Gastroesophageal sphincter (tissue), 4 donors: ENCODE results near the gene KRTAP10-6. TPM values are rescaled to one million over a fixed set of nuclear protein-coding genes. Genes with fewer than 3 reads are reported as not detected.

ENCODE experiments used
- ATAC-seq: fragments of 150-250 bp; one replicate; pipeline ENCODE4 v1.9.1; 2016; ENCODE audit warnings: mild to moderate bottlenecking, moderate library complexity
- H3K27ac ChIP-seq, 4 donors: fragments of 200-600 bp; sonication (generic) in 3 of 4; 1 replicate in 3 of 4; 2 replicates in 1 of 4; pipeline ENCODE4 v1.5.1; 2016 to 2019
- H3K27me3 ChIP-seq: fragments of 200-600 bp; sonication (generic); one replicate; pipeline ENCODE4 v1.5.1; 2019
- H3K36me3 ChIP-seq, 2 donors: fragments of 200-600 bp; sonication (generic); one replicate each; pipeline ENCODE4 v1.5.1; 2019; ENCODE audit warnings: control low read depth in 1 of 2
- H3K4me1 ChIP-seq, 3 donors: fragments of 200-600 bp; sonication (generic); 1 replicate in 2 of 3; 2 replicates in 1 of 3; pipeline ENCODE4 v1.5.1; 2016 to 2019; ENCODE audit warnings: control low read depth in 2 of 3
- H3K4me3 ChIP-seq, 2 donors: fragments of 200-600 bp; sonication (generic); one replicate each; pipeline ENCODE4 v1.5.1; 2019; ENCODE audit warnings: mild to moderate bottlenecking in 1 of 2, moderate library complexity in 1 of 2
- H3K9me3 ChIP-seq, 3 donors: fragments of 200-600 bp; sonication (generic); one replicate each; pipeline ENCODE4 v1.5.1; 2017 to 2019; ENCODE audit warnings: control low read depth in 2 of 3
- EP300 ChIP-seq: sonication (generic); formaldehyde crosslinking; IDR thresholded peaks from one replicate; pipeline ENCODE4 v1.6.1; 2017; ENCODE audit warnings: antibody characterized with exemption, mild to moderate bottlenecking
- POLR2A ChIP-seq, 2 donors: fragments of 450-650 bp; IDR thresholded peaks; one replicate each; pipeline ENCODE4 v1.6.1; 2017; ENCODE audit warnings: antibody characterized with exemption in 2 of 2, mild to moderate bottlenecking in 2 of 2, moderate library complexity in 1 of 2
- POLR2AphosphoS5 ChIP-seq: sonication (generic); formaldehyde crosslinking; IDR thresholded peaks from one replicate; pipeline ENCODE4 v1.6.1; 2017; ENCODE audit warnings: antibody characterized with exemption
- WGBS, 2 donors: methylation state at CpG; one replicate each; pipeline ENCODE4 v1.1.5; 2018; ENCODE audit warnings: low coverage in 1 of 2; 5-methylcytosine and 5-hydroxymethylcytosine counted together
- total RNA-seq, 4 donors: library from RNA; depleted of rRNA; stranded (reverse); fragments of >200 nt; gene quantifications; one replicate each; pipeline ENCODE4 v1.1.0, GENCODE V29; 2016
- TF ChIP-seq, protein P1 (sequence below), 4 experiments: fragments of 200-600 bp in 2 of 4; fragments of 450-650 bp in 2 of 4; sonication (generic) in 1 of 4; IDR thresholded peaks; one replicate each; pipeline ENCODE4 v1.5.1; 2017 to 2019; ENCODE audit warnings: antibody characterized with exemption in 4 of 4, mild to moderate bottlenecking in 2 of 4, moderate library complexity in 2 of 4

The KRTAP10-6 gene
- total RNA-seq, 4 donors from 2014 or later, result not detected

- no peak overlapping the region for H3K4me3 ChIP-seq
- peaks cover 62% of the 10 kb centered on the region for H3K27me3 ChIP-seq
- H3K27ac ChIP-seq, result no peak overlapping the region
- ATAC-seq, result no peak
- 84 to 92% methylated on average over 2 to 11 of the region's 24 CpGs for WGBS, 2 donors
- H3K9me3 ChIP-seq, result peaks cover 0 to 10% (median 0%) of the 10 kb centered on the region in 3 donors
- no peaks in the 10 kb centered on the region for H3K36me3 ChIP-seq
- TF ChIP-seq, protein P1, sequence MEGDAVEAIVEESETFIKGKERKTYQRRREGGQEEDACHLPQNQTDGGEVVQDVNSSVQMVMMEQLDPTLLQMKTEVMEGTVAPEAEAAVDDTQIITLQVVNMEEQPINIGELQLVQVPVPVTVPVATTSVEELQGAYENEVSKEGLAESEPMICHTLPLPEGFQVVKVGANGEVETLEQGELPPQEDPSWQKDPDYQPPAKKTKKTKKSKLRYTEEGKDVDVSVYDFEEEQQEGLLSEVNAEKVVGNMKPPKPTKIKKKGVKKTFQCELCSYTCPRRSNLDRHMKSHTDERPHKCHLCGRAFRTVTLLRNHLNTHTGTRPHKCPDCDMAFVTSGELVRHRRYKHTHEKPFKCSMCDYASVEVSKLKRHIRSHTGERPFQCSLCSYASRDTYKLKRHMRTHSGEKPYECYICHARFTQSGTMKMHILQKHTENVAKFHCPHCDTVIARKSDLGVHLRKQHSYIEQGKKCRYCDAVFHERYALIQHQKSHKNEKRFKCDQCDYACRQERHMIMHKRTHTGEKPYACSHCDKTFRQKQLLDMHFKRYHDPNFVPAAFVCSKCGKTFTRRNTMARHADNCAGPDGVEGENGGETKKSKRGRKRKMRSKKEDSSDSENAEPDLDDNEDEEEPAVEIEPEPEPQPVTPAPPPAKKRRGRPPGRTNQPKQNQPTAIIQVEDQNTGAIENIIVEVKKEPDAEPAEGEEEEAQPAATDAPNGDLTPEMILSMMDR (IDR thresholded peaks at IDR 0.05), result no peak
- TF ChIP-seq POLR2A (IDR thresholded peaks at IDR 0.05) (no peak), POLR2AphosphoS5 (no peak), EP300 (no peak)
- no peaks in the 10 kb centered on the region for H3K4me1 ChIP-seq
These were observed 2.6 kb downstream of the KRTAP10-6 start for GRCh38 chr21:44589586-44590305.

DNA sequence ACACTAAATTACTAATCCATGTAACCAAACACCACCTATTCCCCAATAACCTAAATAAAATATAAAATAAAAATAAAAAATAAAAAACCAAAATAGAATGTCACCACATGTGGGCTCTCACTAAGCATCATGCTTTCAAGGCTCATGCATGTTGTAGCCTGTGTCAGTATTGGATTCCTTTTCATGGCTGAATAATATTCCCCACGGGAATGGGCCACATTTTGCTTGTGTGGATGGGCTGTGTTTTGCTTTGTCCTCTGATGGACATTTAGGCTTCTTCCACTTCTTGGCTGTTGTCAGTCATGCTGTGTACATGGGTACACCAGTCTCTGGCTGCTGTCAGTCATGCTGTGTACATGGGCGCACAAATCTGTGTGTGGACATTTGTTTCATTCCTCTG is 3.2 kb downstream of the KRTAP10-6 start:
- Histone ChIP-seq H3K4me1 (no peaks in the 10 kb centered on the region), H3K4me3 (no peak overlapping the region), H3K9me3 (peaks cover 0 to 10% (median 0%) of the 10 kb centered on the region in 3 donors), H3K27me3 (peaks cover 62% of the 10 kb centered on the region), H3K36me3 (no peaks in the 10 kb centered on the region), H3K27ac (no peak overlapping the region)
- TF ChIP-seq POLR2A (IDR thresholded peaks at IDR 0.05), result no peak
- TF ChIP-seq, protein P1 (IDR thresholded peaks at IDR 0.05), result no peak
- no peak for TF ChIP-seq POLR2AphosphoS5
- TF ChIP-seq EP300, result no peak
- ATAC-seq, result no peak
- WGBS, 2 donors, result 95 to 100% methylated on average over 1 to 2 of the region's 2 CpGs

- no peak overlapping the region for H3K27ac ChIP-seq
- H3K9me3 ChIP-seq, result peaks cover 0 to 27% (median 0%) of the 10 kb centered on the region in 3 donors
- ATAC-seq, result no peak
- peaks cover 0 to 4% (median 0%) of the 10 kb centered on the region in 3 donors for H3K4me1 ChIP-seq
- no peak overlapping the region for H3K4me3 ChIP-seq
- no peaks in the 10 kb centered on the region for H3K36me3 ChIP-seq
- H3K27me3 ChIP-seq, result peaks cover 39% of the 10 kb centered on the region
- 70 to 93% methylated on average over 2 of the region's 3 CpGs for WGBS, 2 donors
- TF ChIP-seq, protein P1 (IDR thresholded peaks at IDR 0.05), result no peak
- no peak for TF ChIP-seq EP300
These were observed 6.4 kb downstream of the KRTAP10-6 start for GRCh38 chr21:44585892-44586291.

DNA sequence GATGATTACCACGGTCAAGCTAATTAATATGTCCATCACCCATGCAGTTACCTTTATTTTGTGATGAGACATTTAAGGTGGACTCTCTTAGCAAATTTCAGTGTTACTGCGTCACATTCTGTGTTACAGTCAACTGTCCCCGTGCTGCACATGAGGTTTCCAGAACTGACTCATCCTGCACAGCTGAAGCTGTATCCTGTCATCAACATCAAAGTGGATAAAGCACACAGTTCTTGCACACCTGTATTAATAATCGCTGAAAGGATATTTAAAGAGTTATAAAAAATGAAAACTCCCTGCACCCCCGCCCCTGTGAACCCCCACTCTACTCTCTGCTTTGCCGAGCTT is 8.5 kb downstream of the KRTAP10-6 start:
- no peaks in the 10 kb centered on the region for H3K36me3 ChIP-seq
- TF ChIP-seq POLR2AphosphoS5, result no peak
- no peak for TF ChIP-seq EP300
- TF ChIP-seq, protein P1 (IDR thresholded peaks at IDR 0.05), result no peak
- TF ChIP-seq POLR2A (IDR thresholded peaks at IDR 0.05), result no peak
- 60 to 70% methylated on average over 6 of the region's 6 CpGs for WGBS, 2 donors
- no peak overlapping the region for H3K4me3 ChIP-seq
- no peak overlapping the region for H3K27ac ChIP-seq
- H3K9me3 ChIP-seq, result peaks cover 0 to 40% (median 0%) of the 10 kb centered on the region in 3 donors
- ATAC-seq, result no peak
- H3K4me1 ChIP-seq, result peaks cover 0 to 4% (median 0%) of the 10 kb centered on the region in 3 donors
- H3K27me3 ChIP-seq, result peaks cover 37% of the 10 kb centered on the region

GRCh38 chr21:44583089-44583799 is 9.1 kb downstream of the KRTAP10-6 start:
- 14 to 15% methylated on average over 10 to 11 of the region's 11 CpGs for WGBS, 2 donors
- no peak for ATAC-seq
- Histone ChIP-seq H3K36me3 (no peaks in the 10 kb centered on the region), H3K9me3 (peaks cover 0 to 43% (median 0%) of the 10 kb centered on the region in 3 donors), H3K4me3 (no peak overlapping the region), H3K27ac (no peak overlapping the region), H3K4me1 (peaks cover 0 to 4% (median 0%) of the 10 kb centered on the region in 3 donors), H3K27me3 (peaks cover 42% of the 10 kb centered on the region)
- TF ChIP-seq, protein P1 (IDR thresholded peaks at IDR 0.05), result no peak
- no peak for TF ChIP-seq POLR2A (IDR thresholded peaks at IDR 0.05)
- no peak for TF ChIP-seq EP300
- no peak for TF ChIP-seq POLR2AphosphoS5
